IPS-15b (cell line): ENCODE data around the gene STK11.

Experiments used
- H3K27me3 ChIP-seq: one replicate; pipeline ENCODE4 v1.6.1; 2013; ENCODE audit warnings: low read length; ENCODE audit not compliant: control insufficient read depth, insufficient read depth
- H3K36me3 ChIP-seq: one replicate; pipeline ENCODE4 v1.6.1; 2013; ENCODE audit warnings: low read length; ENCODE audit not compliant: control insufficient read depth, insufficient read depth
- H3K4me1 ChIP-seq: one replicate; pipeline ENCODE4 v1.6.1; 2013; ENCODE audit warnings: mild to moderate bottlenecking, low read length; ENCODE audit not compliant: control insufficient read depth, insufficient read depth
- H3K4me3 ChIP-seq: one replicate; pipeline ENCODE4 v1.5.1; 2013; ENCODE audit warnings: low read depth, low read length
- H3K9ac ChIP-seq: one replicate; pipeline ENCODE4 v1.6.1; 2013; ENCODE audit warnings: low read depth, mild to moderate bottlenecking, low read length
- H3K9me3 ChIP-seq: one replicate; pipeline ENCODE4 v1.6.1; 2013; ENCODE audit warnings: mild to moderate bottlenecking, low read length; ENCODE audit not compliant: control insufficient read depth, insufficient read depth

The STK11 gene

DNA sequence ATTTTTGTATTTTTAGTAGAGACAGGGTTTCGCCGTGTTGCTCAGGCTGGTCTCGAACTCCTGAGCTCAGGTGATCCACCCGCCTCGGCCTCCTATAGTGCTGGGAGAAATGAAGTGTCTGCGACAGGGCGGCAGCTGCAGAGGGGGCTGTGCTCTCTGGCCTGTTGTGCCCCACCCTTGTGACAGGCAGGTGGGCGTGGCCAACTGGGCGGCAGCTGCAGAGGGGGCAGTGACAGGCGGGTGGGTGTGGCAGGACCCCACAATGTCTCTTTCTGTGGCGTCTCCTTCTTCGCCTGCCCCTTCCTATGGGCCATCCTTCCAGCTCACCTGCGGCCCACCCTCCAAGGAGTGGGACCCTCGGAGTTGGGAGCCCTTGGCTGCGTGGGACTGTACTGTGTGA is 11.8 kb downstream of the STK11 start:
- H3K4me1 ChIP-seq = peaks cover 3% of the 10 kb centered on the region
- peaks cover 40% of the 10 kb centered on the region for H3K36me3 ChIP-seq
- no peak overlapping the region for H3K4me3 ChIP-seq
- H3K9me3 ChIP-seq = no peaks in the 10 kb centered on the region
- H3K27me3 ChIP-seq = no peaks in the 10 kb centered on the region
- no peak overlapping the region for H3K9ac ChIP-seq

DNA sequence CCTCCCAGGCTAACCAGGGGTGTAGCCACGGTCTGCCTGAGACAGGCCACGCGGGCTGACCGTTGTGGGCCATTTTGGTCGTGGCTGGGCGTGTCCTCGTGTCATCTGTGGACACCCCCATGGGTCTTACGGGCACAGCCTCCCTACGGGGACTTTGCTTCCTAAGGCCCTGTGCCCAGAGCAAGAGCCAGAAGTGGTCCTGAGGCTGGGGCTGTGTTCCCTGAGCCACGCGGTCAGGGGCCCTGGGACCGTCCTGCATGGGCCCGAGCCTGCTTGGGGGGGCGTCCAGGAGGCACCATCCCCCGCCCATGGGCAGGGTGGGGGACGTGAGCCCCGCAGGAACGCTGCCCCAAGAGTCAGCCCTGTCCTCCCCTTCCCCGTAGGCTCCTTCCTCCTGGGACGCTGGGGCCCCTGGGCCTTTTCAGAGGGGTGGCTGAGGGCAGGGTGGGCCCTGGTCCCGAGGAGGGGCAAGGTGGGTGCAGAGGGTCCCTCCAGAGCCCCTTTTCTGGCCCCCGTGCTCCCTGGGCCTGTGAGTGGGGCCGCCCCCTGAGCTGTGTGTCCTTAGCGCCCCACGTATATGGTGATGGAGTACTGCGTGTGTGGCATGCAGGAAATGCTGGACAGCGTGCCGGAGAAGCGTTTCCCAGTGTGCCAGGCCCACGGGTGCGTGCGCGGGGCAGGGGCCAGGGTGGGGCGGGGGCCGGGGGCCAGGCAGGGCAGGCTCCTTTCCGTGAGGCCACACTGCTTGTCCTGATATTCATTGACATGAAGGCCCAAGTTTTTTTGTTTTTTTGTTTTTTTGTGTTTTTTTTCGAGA is 13.4 kb downstream of the STK11 start:
- Histone ChIP-seq H3K4me1 (peaks cover 3% of the 10 kb centered on the region), H3K9me3 (no peaks in the 10 kb centered on the region), H3K4me3 (no peak overlapping the region), H3K36me3 (peaks cover 47% of the 10 kb centered on the region), H3K27me3 (no peaks in the 10 kb centered on the region), H3K9ac (no peak overlapping the region)

DNA sequence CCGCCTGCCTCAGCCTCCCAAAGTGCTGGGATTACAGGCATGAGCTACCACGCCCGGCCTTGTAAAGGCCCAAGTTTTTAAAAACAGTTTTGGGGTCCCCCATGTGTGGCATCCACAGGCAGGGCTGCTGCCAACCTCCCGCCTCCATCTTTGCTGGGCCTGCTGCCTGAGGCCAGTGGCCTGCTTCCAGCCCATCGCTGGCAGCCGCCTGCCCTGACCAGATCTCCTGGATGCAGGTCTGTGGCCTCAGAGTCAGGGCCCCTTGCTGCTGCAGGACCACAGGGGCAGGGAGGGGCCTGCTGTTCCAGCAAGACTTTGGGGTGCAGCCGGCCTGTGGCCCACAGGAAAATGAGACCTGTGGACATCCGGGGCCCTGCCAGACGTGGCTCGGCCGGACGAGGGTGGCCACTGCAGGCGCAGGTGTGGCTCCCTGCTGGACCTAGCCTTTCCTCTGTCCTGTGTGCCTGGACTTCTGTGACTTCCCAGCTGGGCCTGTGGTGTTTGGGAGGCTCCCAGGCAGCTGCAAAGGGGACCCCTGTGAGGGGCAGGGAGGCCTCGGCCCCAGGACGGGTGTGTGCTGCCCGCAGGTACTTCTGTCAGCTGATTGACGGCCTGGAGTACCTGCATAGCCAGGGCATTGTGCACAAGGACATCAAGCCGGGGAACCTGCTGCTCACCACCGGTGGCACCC is 14.4 kb downstream of the STK11 start:
- Histone ChIP-seq H3K4me1 (peaks cover 3% of the 10 kb centered on the region), H3K36me3 (peaks cover 49% of the 10 kb centered on the region)

DNA sequence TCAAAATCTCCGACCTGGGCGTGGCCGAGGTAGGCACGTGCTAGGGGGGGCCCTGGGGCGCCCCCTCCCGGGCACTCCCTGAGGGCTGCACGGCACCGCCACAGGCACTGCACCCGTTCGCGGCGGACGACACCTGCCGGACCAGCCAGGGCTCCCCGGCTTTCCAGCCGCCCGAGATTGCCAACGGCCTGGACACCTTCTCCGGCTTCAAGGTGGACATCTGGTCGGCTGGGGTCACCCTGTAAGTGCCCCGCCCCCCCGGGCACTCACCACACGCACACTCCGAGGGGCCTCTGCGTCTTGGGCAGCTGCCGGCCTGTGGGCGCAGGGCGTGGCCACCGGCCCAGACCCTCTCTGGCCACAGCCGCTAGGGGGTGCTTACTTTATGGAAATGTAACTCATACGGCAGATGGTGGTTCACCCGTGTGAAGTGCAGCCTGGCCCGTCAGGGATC is 14.9 kb downstream of the STK11 start:
- Histone ChIP-seq H3K4me3 (no peak overlapping the region), H3K9me3 (no peaks in the 10 kb centered on the region), H3K27me3 (no peaks in the 10 kb centered on the region), H3K9ac (no peak overlapping the region), H3K36me3 (peaks cover 50% of the 10 kb centered on the region), H3K4me1 (peaks cover 3% of the 10 kb centered on the region)

More for the DNA sequence above, 14.4 kb downstream of the STK11 start:
- H3K4me3 ChIP-seq = no peak overlapping the region
- H3K27me3 ChIP-seq = no peaks in the 10 kb centered on the region
- no peak overlapping the region for H3K9ac ChIP-seq
- no peaks in the 10 kb centered on the region for H3K9me3 ChIP-seq

DNA sequence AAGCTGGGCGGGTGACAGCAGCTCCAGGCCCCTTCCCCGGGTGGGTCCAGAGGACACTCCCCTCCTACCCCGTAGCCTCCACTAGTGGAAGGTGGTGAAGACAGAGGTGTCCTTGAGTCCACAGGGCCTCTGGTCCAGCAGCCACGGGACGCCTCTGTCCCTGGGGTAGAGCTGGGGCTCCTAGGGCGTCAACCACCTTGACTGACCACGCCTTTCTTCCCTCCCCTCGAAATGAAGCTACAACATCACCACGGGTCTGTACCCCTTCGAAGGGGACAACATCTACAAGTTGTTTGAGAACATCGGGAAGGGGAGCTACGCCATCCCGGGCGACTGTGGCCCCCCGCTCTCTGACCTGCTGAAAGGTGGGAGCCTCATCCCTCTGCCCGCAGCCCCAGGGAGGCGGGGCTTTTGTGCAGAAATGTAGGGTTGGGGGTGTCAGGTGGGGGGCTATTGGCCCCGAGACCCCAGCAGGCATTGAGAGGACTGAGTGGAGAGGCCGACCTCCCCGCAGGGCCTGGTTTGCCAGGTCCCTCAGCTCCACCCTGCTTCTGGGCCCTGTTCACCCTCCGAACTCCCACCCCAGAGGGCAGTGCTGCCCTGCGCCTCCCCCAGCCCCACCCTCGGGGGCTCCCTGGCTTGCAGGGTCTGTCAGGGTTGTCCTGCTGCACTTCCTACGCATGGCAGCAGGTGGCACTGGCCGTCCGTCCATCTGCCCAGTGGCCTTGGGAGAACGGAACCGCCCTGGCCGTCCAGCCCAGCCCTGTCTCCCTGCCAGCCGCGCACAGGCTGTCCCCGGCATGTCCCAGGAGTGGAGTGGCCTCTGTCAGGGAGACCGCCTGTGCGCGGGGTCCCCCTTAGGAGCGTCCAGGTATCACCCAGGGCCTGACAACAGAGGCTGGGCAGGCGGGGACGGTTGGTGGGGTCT is 15.7 kb downstream of the STK11 start:
- no peaks in the 10 kb centered on the region for H3K27me3 ChIP-seq
- H3K4me1 ChIP-seq = peaks cover 3% of the 10 kb centered on the region
- peaks cover 56% of the 10 kb centered on the region for H3K36me3 ChIP-seq
- no peak overlapping the region for H3K4me3 ChIP-seq
- no peaks in the 10 kb centered on the region for H3K9me3 ChIP-seq
- no peak overlapping the region for H3K9ac ChIP-seq

DNA sequence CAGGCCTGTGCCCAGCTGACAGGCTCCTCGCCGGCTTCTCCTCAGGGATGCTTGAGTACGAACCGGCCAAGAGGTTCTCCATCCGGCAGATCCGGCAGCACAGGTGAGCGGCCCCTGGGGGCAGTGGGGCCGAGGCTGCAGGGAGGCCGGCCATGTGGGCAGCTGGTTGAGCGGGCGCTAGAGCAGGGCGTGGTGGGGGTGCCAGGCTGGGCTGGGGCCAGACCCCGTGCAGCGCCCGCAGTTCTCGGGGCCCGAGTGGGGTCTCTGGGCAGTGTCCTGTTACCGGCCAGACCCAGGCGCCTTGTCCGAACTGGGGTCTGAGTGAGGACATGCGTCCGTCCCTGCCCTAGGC is 16.3 kb downstream of the STK11 start:
- H3K4me3 ChIP-seq = no peak overlapping the region
- H3K9me3 ChIP-seq = no peaks in the 10 kb centered on the region
- H3K27me3 ChIP-seq = no peaks in the 10 kb centered on the region
- peaks cover 63% of the 10 kb centered on the region for H3K36me3 ChIP-seq
- no peak overlapping the region for H3K9ac ChIP-seq
- H3K4me1 ChIP-seq = peaks cover 3% of the 10 kb centered on the region

DNA sequence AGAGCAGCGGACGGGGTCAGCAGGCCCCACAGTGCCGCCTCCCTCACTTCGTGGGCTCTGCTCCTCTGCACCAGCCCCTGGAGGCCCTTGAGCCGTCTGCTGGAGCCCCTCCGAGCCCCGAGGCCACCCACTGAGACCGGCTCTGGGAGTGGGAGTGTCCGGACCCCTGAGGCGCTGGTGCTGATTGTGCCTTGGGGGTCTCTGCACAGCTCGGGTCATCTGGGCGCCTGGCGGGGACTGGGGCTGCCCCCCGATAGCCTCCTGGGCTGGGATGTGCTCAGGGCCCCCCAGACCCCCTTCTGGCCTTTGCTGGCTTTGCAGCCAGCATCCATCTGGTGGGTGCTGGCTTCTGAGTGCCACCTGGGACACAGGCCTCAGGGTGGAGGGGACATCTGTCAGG is 16.8 kb downstream of the STK11 start:
- peaks cover 66% of the 10 kb centered on the region for H3K36me3 ChIP-seq
- no peaks in the 10 kb centered on the region for H3K9me3 ChIP-seq
- H3K9ac ChIP-seq = no peak overlapping the region
- H3K4me1 ChIP-seq = no peaks in the 10 kb centered on the region
- H3K4me3 ChIP-seq = no peak overlapping the region
- no peaks in the 10 kb centered on the region for H3K27me3 ChIP-seq

DNA sequence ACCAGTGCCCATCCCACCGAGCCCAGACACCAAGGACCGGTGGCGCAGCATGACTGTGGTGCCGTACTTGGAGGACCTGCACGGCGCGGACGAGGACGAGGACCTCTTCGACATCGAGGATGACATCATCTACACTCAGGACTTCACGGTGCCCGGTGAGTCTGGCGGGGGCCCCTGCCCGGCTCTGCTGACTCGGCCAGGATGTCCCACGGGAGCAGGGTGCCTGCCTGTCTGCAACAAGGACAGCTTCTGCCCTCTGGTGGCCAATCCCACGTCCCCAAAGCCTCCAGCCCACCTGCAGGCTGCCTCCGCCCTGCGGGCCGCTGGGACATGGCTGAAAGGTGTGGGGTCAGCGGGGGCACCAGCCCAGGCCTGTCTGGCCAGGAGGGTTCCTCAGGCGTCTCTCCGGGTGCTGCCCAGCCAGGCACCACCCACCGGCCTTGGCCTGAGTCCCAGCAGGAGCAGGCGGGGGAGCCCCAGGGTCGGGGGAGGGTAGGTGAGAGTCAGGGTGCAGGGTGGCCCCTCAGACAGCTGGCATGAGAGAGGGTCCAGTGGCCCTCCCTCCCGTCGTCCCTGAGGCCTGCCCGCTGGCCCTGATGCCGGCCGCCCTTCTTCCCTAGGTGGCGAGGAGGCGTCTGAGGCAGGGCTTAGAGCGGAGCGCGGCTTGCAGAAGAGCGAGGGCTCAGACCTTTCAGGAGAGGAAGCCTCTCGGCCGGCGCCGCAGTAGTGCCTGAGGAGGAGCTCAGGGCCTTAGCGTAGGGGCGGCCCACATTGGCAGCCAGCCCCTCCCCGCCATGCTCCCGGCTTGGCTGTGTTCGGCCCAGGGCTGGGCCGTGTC is 17.7 kb downstream of the STK11 start:
- Histone ChIP-seq H3K9ac (no peak overlapping the region), H3K9me3 (no peaks in the 10 kb centered on the region), H3K36me3 (peaks cover 67% of the 10 kb centered on the region), H3K4me3 (no peak overlapping the region), H3K4me1 (no peaks in the 10 kb centered on the region), H3K27me3 (no peaks in the 10 kb centered on the region)

DNA sequence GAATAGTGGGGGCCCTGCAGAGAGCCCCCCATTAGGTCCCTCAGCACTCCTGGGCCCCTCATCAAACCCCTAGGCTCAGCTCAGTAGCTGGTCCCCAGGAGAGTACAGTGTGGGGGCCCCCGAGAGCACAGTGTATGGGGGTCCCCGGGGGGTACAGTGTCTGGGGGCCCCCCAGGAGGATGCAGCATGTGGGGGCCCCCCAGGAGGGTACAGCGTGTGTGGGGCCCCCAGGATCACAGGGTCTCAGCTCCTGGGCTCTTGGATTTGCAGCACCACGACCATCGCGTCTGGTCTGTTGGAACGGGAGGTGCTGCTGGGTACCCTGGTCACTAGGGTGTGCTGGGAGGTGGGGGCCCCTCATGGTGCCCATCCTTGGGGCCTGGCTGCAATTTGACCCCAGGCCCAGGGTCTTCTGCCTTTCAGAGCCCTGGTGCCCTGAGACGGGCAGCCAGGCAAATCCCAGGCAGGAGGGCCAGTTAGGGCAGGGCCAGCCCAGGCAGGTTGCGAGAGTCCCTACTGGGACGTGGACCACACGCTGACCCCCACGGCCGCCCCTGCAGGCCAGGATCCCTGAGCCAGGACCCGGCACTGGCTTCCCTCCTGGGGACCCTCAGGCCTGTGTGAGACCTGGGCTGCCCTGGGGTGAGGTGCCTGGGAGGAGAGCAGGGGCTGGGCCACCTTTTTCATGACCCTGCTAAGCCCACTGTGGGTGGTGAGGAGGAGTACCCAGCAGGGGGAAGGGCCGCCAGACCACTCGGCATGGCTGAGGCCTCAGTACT is 18.7 kb downstream of the STK11 start:
- Histone ChIP-seq H3K36me3 (peaks cover 64% of the 10 kb centered on the region), H3K4me3 (no peak overlapping the region), H3K4me1 (no peaks in the 10 kb centered on the region), H3K9me3 (no peaks in the 10 kb centered on the region), H3K9ac (no peak overlapping the region), H3K27me3 (no peaks in the 10 kb centered on the region)

DNA sequence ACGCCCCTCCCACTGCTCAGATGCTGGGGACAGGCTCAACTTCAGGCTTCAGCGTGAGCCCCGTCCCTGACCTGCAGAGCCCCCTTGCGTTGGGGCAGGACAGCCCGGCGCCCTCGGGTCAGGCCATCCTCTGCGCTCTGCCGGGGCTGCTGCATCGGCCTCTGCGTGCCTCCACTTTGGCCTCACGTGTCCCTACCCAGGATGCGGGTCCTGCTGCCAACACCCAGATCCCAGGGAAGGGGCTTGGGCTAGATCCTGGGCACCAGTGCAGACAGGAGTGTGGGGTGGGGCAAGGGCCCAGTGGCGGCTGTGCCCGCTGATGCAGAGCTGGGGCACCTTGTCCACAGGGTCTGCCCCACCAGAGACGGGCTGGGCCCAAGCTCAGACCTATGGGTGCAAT is 19.3 kb downstream of the STK11 start:
- no peaks in the 10 kb centered on the region for H3K4me1 ChIP-seq
- H3K27me3 ChIP-seq = no peaks in the 10 kb centered on the region
- peaks cover 63% of the 10 kb centered on the region for H3K36me3 ChIP-seq
- H3K4me3 ChIP-seq = no peak overlapping the region
- no peak overlapping the region for H3K9ac ChIP-seq
- H3K9me3 ChIP-seq = no peaks in the 10 kb centered on the region
